Upper lobe of right lung (tissue), 1 donor: ENCODE measurements around the gene GOT1. TPM values are rescaled to one million over a fixed set of nuclear protein-coding genes. Genes with fewer than 3 reads are reported as not detected.

Experiments used
- ATAC-seq: fragments of 200-7000 bp; cut with Tn5 transposase; one replicate; pipeline ENCODE4 v1.9.1; 2020; ENCODE audit warnings: mild to moderate bottlenecking, moderate library complexity
- DNase-seq: peaks from one replicate; pipeline ENCODE4 v3.0.0-alpha.2; 2020
- H3K27ac ChIP-seq: fragments of 200-600 bp; one replicate; pipeline ENCODE4 v1.8.0; 2022
- H3K27me3 ChIP-seq: fragments of 200-600 bp; one replicate; pipeline ENCODE4 v1.8.0; 2022; ENCODE audit warnings: mild to moderate bottlenecking
- H3K36me3 ChIP-seq: fragments of 200-600 bp; one replicate; pipeline ENCODE4 v1.8.0; 2022
- H3K4me1 ChIP-seq: fragments of 200-600 bp; one replicate; pipeline ENCODE4 v1.8.0; 2022
- H3K4me3 ChIP-seq: fragments of 200-600 bp; one replicate; pipeline ENCODE4 v1.8.0; 2022; ENCODE audit warnings: mild to moderate bottlenecking
- H3K9me3 ChIP-seq: fragments of 200-600 bp; one replicate; pipeline ENCODE4 v1.8.0; 2022
- intact Hi-C: fragments of 100-400 bp; cut with DNase I; formaldehyde crosslinking; loops from one replicate; pipeline ENCODE4 v1.11.0; 2022
- total RNA-seq: library from RNA; stranded (reverse); fragmentation: NEBNext Ultra II Directional; extraction: Animal tissue kit (Norgen Biotek cat#: 25700); gene quantifications from one replicate; pipeline ENCODE4 v1.2.1, GENCODE V29; 2021
- TF ChIP-seq, protein P1 (sequence below): fragments of 200-600 bp; IDR thresholded peaks from one replicate; pipeline ENCODE4 v1.8.0; 2022; ENCODE audit warnings: antibody characterized with exemption
- donor health status: DM: no; HTN: yes; CAD: no; lungs with severe emphysema.

Gene GOT1
- total RNA-seq, 1 donor from 2014 or later, result 25.0 TPM

DNA sequence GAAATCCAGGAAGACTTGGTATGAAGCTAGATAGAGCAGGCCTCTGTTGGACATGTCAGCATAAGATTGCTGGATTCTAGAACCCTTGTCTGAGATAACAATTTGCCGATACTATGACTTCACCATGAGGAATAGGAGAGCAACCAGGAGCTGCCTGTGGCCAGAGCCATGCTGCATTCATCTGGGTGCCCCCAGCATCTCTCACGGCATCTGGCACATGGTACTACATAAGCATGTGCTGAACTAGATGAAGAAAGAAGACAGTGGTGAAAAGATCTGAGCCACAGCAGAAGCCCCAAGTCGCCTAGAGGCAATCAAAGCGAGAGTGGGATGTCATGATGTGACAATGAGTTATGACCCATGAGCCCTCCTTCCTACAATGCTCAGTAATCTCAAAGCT lies 19.5 kb downstream of the GOT1 start:
- no peaks in the 10 kb centered on the region for H3K27me3 ChIP-seq
- no peak for DNase-seq
- H3K4me3 ChIP-seq, result no peak overlapping the region
- peaks cover 19% of the 10 kb centered on the region for H3K36me3 ChIP-seq
- H3K27ac ChIP-seq, result no peak overlapping the region
- TF ChIP-seq, protein P1, sequence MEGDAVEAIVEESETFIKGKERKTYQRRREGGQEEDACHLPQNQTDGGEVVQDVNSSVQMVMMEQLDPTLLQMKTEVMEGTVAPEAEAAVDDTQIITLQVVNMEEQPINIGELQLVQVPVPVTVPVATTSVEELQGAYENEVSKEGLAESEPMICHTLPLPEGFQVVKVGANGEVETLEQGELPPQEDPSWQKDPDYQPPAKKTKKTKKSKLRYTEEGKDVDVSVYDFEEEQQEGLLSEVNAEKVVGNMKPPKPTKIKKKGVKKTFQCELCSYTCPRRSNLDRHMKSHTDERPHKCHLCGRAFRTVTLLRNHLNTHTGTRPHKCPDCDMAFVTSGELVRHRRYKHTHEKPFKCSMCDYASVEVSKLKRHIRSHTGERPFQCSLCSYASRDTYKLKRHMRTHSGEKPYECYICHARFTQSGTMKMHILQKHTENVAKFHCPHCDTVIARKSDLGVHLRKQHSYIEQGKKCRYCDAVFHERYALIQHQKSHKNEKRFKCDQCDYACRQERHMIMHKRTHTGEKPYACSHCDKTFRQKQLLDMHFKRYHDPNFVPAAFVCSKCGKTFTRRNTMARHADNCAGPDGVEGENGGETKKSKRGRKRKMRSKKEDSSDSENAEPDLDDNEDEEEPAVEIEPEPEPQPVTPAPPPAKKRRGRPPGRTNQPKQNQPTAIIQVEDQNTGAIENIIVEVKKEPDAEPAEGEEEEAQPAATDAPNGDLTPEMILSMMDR, result no peak
- intact Hi-C loops, result no loop called here
- no peaks in the 10 kb centered on the region for H3K9me3 ChIP-seq
- no peak for ATAC-seq
- no peaks in the 10 kb centered on the region for H3K4me1 ChIP-seq

DNA sequence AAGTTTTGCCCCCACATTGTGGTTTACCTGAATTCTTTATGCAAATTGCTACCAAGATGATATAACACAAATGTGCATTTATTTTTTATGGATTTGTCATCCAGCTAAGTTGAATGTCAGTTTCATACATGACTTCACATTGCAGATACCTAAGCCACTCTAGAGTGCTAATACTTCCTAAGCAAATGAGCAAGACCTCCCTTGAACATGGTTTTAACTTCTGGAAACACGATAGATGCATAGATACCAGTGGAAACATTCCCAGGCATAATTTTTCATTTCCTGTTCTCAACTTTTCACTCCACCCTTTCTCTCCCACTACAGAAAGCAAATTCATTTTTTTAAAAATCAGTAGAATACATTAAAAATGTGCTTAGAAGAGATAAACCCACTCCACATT lies 20.3 kb downstream of the GOT1 start:
- no peak for ATAC-seq
- no peak overlapping the region for H3K4me3 ChIP-seq
- no peaks in the 10 kb centered on the region for H3K9me3 ChIP-seq
- intact Hi-C loops, result no loop called here
- no peak overlapping the region for H3K27ac ChIP-seq
- H3K27me3 ChIP-seq, result no peaks in the 10 kb centered on the region
- TF ChIP-seq, protein P1, result no peak
- DNase-seq, result no peak
- peaks cover 25% of the 10 kb centered on the region for H3K36me3 ChIP-seq
- H3K4me1 ChIP-seq, result no peaks in the 10 kb centered on the region

GRCh38 chr10:99406149-99406548 lies 24.3 kb downstream of the GOT1 start:
- no peak for DNase-seq
- TF ChIP-seq, protein P1, result no peak
- intact Hi-C loops, result no loop called here

DNA sequence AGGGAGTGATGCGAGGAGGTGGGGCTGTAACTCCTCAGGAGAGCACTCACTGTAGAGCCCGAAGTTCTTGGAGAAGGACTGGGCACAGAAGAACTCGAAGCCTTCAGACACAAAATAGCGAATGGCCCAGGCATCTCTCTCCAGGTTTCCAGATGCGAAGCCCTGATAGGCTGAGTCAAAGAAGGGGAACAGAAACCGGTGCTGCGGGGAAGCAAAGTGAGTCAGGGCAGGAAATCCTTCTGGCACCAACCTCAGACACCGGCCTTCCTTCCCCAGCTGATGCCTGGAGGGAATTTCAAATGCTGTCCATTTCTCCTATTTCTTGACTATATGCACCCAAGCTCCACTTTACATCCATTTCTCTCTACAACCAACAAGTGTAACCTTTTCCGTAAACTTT lies 26.8 kb downstream of the GOT1 start:
- peaks cover 73% of the 10 kb centered on the region for H3K36me3 ChIP-seq
- H3K27me3 ChIP-seq, result no peaks in the 10 kb centered on the region
- H3K4me3 ChIP-seq, result no peak overlapping the region
- TF ChIP-seq, protein P1, result no peak
- H3K4me1 ChIP-seq, result no peaks in the 10 kb centered on the region
- H3K27ac ChIP-seq, result no peak overlapping the region
- H3K9me3 ChIP-seq, result no peaks in the 10 kb centered on the region
- ATAC-seq, result no peak
- intact Hi-C loops, result no loop called here
- no peak for DNase-seq

More at GRCh38 chr10:99406149-99406548, 24.3 kb downstream of the GOT1 start:
- H3K27me3 ChIP-seq, result no peaks in the 10 kb centered on the region
- H3K9me3 ChIP-seq, result no peaks in the 10 kb centered on the region
- no peak overlapping the region for H3K27ac ChIP-seq
- peaks cover 48% of the 10 kb centered on the region for H3K36me3 ChIP-seq
- no peak for ATAC-seq
- no peaks in the 10 kb centered on the region for H3K4me1 ChIP-seq
- no peak overlapping the region for H3K4me3 ChIP-seq

GRCh38 chr10:99399664-99400063 lies 30.8 kb downstream of the GOT1 start:
- Histone ChIP-seq H3K9me3 (no peaks in the 10 kb centered on the region), H3K27ac (no peak overlapping the region), H3K27me3 (no peaks in the 10 kb centered on the region), H3K4me3 (no peak overlapping the region), H3K36me3 (peaks cover 74% of the 10 kb centered on the region), H3K4me1 (peaks cover 4% of the 10 kb centered on the region)
- intact Hi-C loops, result no loop called here
- DNase-seq (no peak), ATAC-seq (no peak)
- TF ChIP-seq, protein P1, result no peak

DNA sequence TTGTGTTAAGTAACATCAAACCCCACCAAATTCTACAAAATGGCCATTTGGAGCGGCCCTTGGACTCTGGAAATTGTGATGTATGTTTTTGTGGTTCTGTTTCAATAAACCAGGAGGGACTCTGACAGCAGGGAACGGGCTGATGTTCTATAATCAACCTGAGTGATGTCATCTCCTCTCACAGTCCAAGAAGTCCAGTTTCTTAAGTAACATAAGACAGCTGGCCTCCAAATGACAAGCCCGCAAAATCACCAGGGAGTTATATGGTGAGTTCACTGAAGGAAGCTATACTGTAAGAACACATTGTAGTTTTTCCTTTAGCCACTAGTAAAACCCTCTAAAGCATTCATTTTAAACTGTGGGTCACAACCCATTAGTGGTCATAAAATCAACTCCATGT lies 34.0 kb downstream of the GOT1 start:
- H3K9me3 ChIP-seq, result no peaks in the 10 kb centered on the region
- DNase-seq, result no peak
- H3K4me3 ChIP-seq, result no peak overlapping the region
- no peaks in the 10 kb centered on the region for H3K27me3 ChIP-seq
- no peak for ATAC-seq
- intact Hi-C loops, result no loop called here
- no peak overlapping the region for H3K27ac ChIP-seq
- H3K4me1 ChIP-seq, result peaks cover 4% of the 10 kb centered on the region
- TF ChIP-seq, protein P1, result no peak
- peaks cover 51% of the 10 kb centered on the region for H3K36me3 ChIP-seq
